GM19023 (cell line): Measurements from ENCODE around the gene FNBP1.

Experiments
- ATAC-seq: cut with Tn5 transposase; IDR thresholded peaks from one replicate; pipeline ENCODE4 v1.9.1; 2021; ENCODE audit warnings: mild to moderate bottlenecking, moderate library complexity; ENCODE audit not compliant: unreplicated experiment

FNBP1 gene

GRCh38 chr9:130042885-130043653 lies at the start of gene FNBP1:
TSS of gene FNBP1 (minus strand) at chr9:130043189. CDS start at chr9:130042975, 214 bp downstream.
- ATAC-seq, result peak; percentile 58

- ATAC-seq, result no peak
These were observed 47.9 kb upstream of the FNBP1 start for GRCh38 chr9:130090915-130091314.

- no peak for ATAC-seq
These were observed 46.2 kb upstream of the FNBP1 start for GRCh38 chr9:130089141-130089540.

GRCh38 chr9:130088051-130088450 lies 45.1 kb upstream of the FNBP1 start:
- ATAC-seq, result no peak

GRCh38 chr9:130084337-130084736 lies 41.3 kb upstream of the FNBP1 start:
- no peak for ATAC-seq

GRCh38 chr9:130078547-130078946 lies 35.6 kb upstream of the FNBP1 start:
- no peak for ATAC-seq

GRCh38 chr9:130073373-130073772 lies 30.4 kb upstream of the FNBP1 start:
- no peak for ATAC-seq

GRCh38 chr9:130072515-130073235 lies 29.7 kb upstream of the FNBP1 start:
- ATAC-seq, result no peak

GRCh38 chr9:130069048-130069447 lies 26.1 kb upstream of the FNBP1 start:
- no peak for ATAC-seq

- ATAC-seq, result no peak
These were observed 21.6 kb upstream of the FNBP1 start for GRCh38 chr9:130064621-130065020.

GRCh38 chr9:130062750-130063149 lies 19.8 kb upstream of the FNBP1 start:
- no peak for ATAC-seq

GRCh38 chr9:130060296-130060695 lies 17.3 kb upstream of the FNBP1 start:
- no peak for ATAC-seq

- ATAC-seq, result no peak
These were observed 15.9 kb upstream of the FNBP1 start for GRCh38 chr9:130058887-130059286.

GRCh38 chr9:130058154-130058553 lies 15.2 kb upstream of the FNBP1 start:
- no peak for ATAC-seq

GRCh38 chr9:130054820-130055219 lies 11.8 kb upstream of the FNBP1 start:
- no peak for ATAC-seq

- no peak for ATAC-seq
These were observed 11.4 kb upstream of the FNBP1 start for GRCh38 chr9:130054325-130054786.

GRCh38 chr9:130053504-130054324 lies 10.7 kb upstream of the FNBP1 start, which contains the start of gene GPR107:
TSS of gene GPR107 (plus strand) at chr9:130053906. CDS start at chr9:130053933, 27 bp downstream.
- peak; percentile 91 for ATAC-seq

- no peak for ATAC-seq
These were observed 10.1 kb upstream of the FNBP1 start for GRCh38 chr9:130053109-130053503.

GRCh38 chr9:130051855-130052254 lies 8.9 kb upstream of the FNBP1 start:
- ATAC-seq, result no peak

GRCh38 chr9:130050462-130050861 lies 7.5 kb upstream of the FNBP1 start:
- ATAC-seq, result no peak
